IMR-90 (cell line): ENCODE results near the gene BPIFB2. TPM values are rescaled to one million over a fixed set of nuclear protein-coding genes. Genes with fewer than 3 reads are reported as not detected.

Experiments used
- ATAC-seq: fragments of 200-7000 bp; cut with Tn5 transposase; 2 replicates; pipeline ENCODE4 v1.9.1; 2020; ENCODE audit warnings: low read depth, mild to moderate bottlenecking, moderate library complexity
- BruUV-seq: library from RNA; stranded (reverse); fragments of 400-500 nt; replicated peaks from 2 replicates; lab custom pipeline; 2021; lab: Mats Ljungman, UMichigan
- CTCF ChIA-PET: fragments of 300-600 bp; formaldehyde crosslinking; extraction: SDS; loops from one replicate; lab custom pipeline; 2021; ENCODE audit warnings: antibody characterized with exemption; lab: Yijun Ruan, JAX
- POLR2A ChIA-PET: fragments of 300-600 bp; sonication (Branson Sonifier 250); formaldehyde crosslinking; loops from one replicate; lab custom pipeline; 2022; ENCODE audit warnings: antibody characterized with exemption; ENCODE audit not compliant: unreplicated experiment; lab: Charles Lee
- DNase-seq: peaks from one replicate; pipeline ENCODE4 v3.0.0; 2013
- H2AFZ ChIP-seq: replicated peaks from 2 replicates; pipeline ENCODE3; 2013; ENCODE audit warnings: low read length, mild to moderate bottlenecking; ENCODE audit not compliant: poor library complexity
- H2AK5ac ChIP-seq: 2 replicates; pipeline ENCODE4 v1.6.1; 2013; ENCODE audit warnings: low read depth, low read length, inconsistent platforms
- H2AK9ac ChIP-seq: replicated peaks from 2 replicates; pipeline ENCODE3; 2013; ENCODE audit warnings: mild to moderate bottlenecking, low read depth, low read length, moderate library complexity; ENCODE audit not compliant: poor library complexity
- H2BK120ac ChIP-seq: 2 replicates; pipeline ENCODE4 v1.6.1; 2013; ENCODE audit warnings: low read depth, low read length, inconsistent platforms
- H2BK15ac ChIP-seq: 3 replicates; pipeline ENCODE4 v1.6.1; 2013; ENCODE audit warnings: low read depth, low read length, inconsistent platforms
- H2BK20ac ChIP-seq: 2 replicates; pipeline ENCODE4 v1.6.1; 2013; ENCODE audit warnings: low read depth, mild to moderate bottlenecking, inconsistent platforms, low read length, moderate library complexity
- H2BK5ac ChIP-seq: 2 replicates; pipeline ENCODE4 v1.6.1; 2013; ENCODE audit warnings: mild to moderate bottlenecking, low read depth, low read length, inconsistent platforms; ENCODE audit not compliant: poor library complexity, severe bottlenecking
- H3K14ac ChIP-seq: replicated peaks from 2 replicates; pipeline ENCODE4 v1.6.1; 2013; ENCODE audit warnings: low read depth, low read length, inconsistent platforms
- H3K18ac ChIP-seq: 2 replicates; pipeline ENCODE4 v1.6.1; 2013; ENCODE audit warnings: low read depth, low read length, control low read depth
- H3K23ac ChIP-seq: 2 replicates; pipeline ENCODE4 v1.6.1; 2013; ENCODE audit warnings: low read depth, low read length, inconsistent platforms
- H3K27ac ChIP-seq: 2 replicates; pipeline ENCODE4 v1.5.1; 2013; ENCODE audit warnings: mild to moderate bottlenecking, control low read depth, low read length; ENCODE audit not compliant: insufficient read depth
- H3K27me3 ChIP-seq: 2 replicates; pipeline ENCODE4 v1.6.1; 2013; ENCODE audit warnings: low read length; ENCODE audit not compliant: control insufficient read depth, insufficient read depth
- H3K36me3 ChIP-seq: 2 replicates; pipeline ENCODE4 v1.6.1; 2013; ENCODE audit warnings: low read length, mixed read lengths; ENCODE audit not compliant: control insufficient read depth, insufficient read depth
- H3K4ac ChIP-seq: 2 replicates; pipeline ENCODE4 v1.6.1; 2013; ENCODE audit warnings: low read depth, low read length, inconsistent platforms
- H3K4me1 ChIP-seq: 2 replicates; pipeline ENCODE4 v1.6.1; 2013; ENCODE audit warnings: low read length, mixed read lengths; ENCODE audit not compliant: control insufficient read depth, insufficient read depth
- H3K4me2 ChIP-seq: 2 replicates; pipeline ENCODE4 v1.6.1; 2013; ENCODE audit warnings: low read depth, mild to moderate bottlenecking, control low read depth, low read length, moderate library complexity
- H3K4me3 ChIP-seq: 2 replicates; pipeline ENCODE4 v1.5.1; 2013; ENCODE audit warnings: low read depth, mild to moderate bottlenecking, control low read depth, low read length, moderate library complexity; ENCODE audit not compliant: insufficient read depth
- H3K56ac ChIP-seq: 2 replicates; pipeline ENCODE4 v1.6.1; 2013; ENCODE audit warnings: low read length, inconsistent platforms; ENCODE audit not compliant: insufficient read depth; ENCODE audit errors: extremely low read depth
- H3K79me1 ChIP-seq, 2 experiments: 2 replicates each; pipeline ENCODE4 v1.6.1; 2013; ENCODE audit warnings: low read length in 2 of 2, inconsistent platforms in 1 of 2, low read depth in 1 of 2
- H3K9ac ChIP-seq: 2 replicates; pipeline ENCODE4 v1.6.1; 2013; ENCODE audit warnings: low read depth, low read length, control low read depth
- H3K9me1 ChIP-seq: 2 replicates; pipeline ENCODE4 v1.6.1; 2013; ENCODE audit warnings: low read length, inconsistent platforms; ENCODE audit not compliant: insufficient read depth
- H3K9me3 ChIP-seq: 2 replicates; pipeline ENCODE4 v1.6.1; 2013; ENCODE audit warnings: low read length; ENCODE audit not compliant: control insufficient read depth, insufficient read depth
- H4K20me1 ChIP-seq: 2 replicates; pipeline ENCODE4 v1.6.1; 2013; ENCODE audit warnings: low read length, inconsistent platforms; ENCODE audit not compliant: insufficient read depth
- H4K5ac ChIP-seq: 2 replicates; pipeline ENCODE4 v1.6.1; 2013; ENCODE audit warnings: mild to moderate bottlenecking, low read depth, low read length, control low read depth
- H4K8ac ChIP-seq, 2 experiments: 2 replicates each; pipeline ENCODE4 v1.6.1; 2013; ENCODE audit warnings: low read depth in 2 of 2, low read length in 2 of 2, control low read depth in 1 of 2, inconsistent platforms in 1 of 2
- H4K91ac ChIP-seq: 2 replicates; pipeline ENCODE4 v1.6.1; 2013; ENCODE audit warnings: low read depth, low read length, inconsistent platforms; ENCODE audit not compliant: insufficient read depth
- BHLHE40 ChIP-seq: fragments of 150-350 bp; IDR thresholded peaks from 2 replicates; pipeline ENCODE4 v1.6.1; 2016; ENCODE audit warnings: mild to moderate bottlenecking, low read depth, low read length
- CHD1 ChIP-seq: IDR thresholded peaks from 2 replicates; pipeline ENCODE4 v1.6.1; 2012; ENCODE audit warnings: low read depth, low read length, improper control_type of control experiment
- MAZ ChIP-seq: IDR thresholded peaks from 2 replicates; pipeline ENCODE4 v1.6.1; 2012; ENCODE audit warnings: low read depth, mild to moderate bottlenecking, low read length, improper control_type of control experiment, moderate library complexity, borderline replicate concordance
- POLR2A ChIP-seq: IDR thresholded peaks from 2 replicates; pipeline ENCODE4 v1.6.1; 2012; ENCODE audit warnings: mild to moderate bottlenecking, low read depth, low read length
- RAD21 ChIP-seq: IDR thresholded peaks from 2 replicates; pipeline ENCODE4 v1.6.1; 2012; ENCODE audit warnings: low read length, improper control_type of control experiment
- RFX5 ChIP-seq: IDR thresholded peaks from 2 replicates; pipeline ENCODE4 v1.8.0; 2012; ENCODE audit warnings: low read depth, mild to moderate bottlenecking, low read length, moderate library complexity
- SMC3 ChIP-seq: fragments of 150-350 bp; IDR thresholded peaks from 2 replicates; pipeline ENCODE4 v1.6.1; 2016; ENCODE audit warnings: low read depth, mild to moderate bottlenecking, antibody characterized with exemption, low read length, moderate library complexity
- WGBS, 2 experiments: methylation state at CpG; one replicate each; pipeline versions ENCODE4 v1.1.5 to v1.1.7; 2013; ENCODE audit warnings: missing lambda C conversion rate in 2 of 2; ENCODE audit not compliant: insufficient read length in 1 of 2; ENCODE audit errors: extremely low coverage in 2 of 2; 5-methylcytosine and 5-hydroxymethylcytosine counted together
- dilution Hi-C: fragments of 300-500 bp; cut with HindIII; formaldehyde crosslinking; loops from one replicate; pipeline ENCODE4 v1.14.3; 2018; ENCODE audit warnings: low sequenced_read_pairs; ENCODE audit not compliant: unreplicated experiment
- in situ Hi-C: fragments of 300-500 bp; cut with MboI; formaldehyde crosslinking; loops from 3 replicates; pipeline ENCODE4 v1.14.3; 2019; ENCODE audit warnings: low sequenced_read_pairs, inconsistent platforms, mixed read lengths
- intact Hi-C: fragments of 100-400 bp; cut with micrococcal nuclease; formaldehyde crosslinking; loops from 2 replicates; pipeline ENCODE4 v1.10.0; 2022
- polyA plus RNA-seq, 3 experiments: library from polyadenylated mRNA; depleted of rRNA; stranded (reverse); fragments of >200 nt; gene quantifications; 2 replicates each; pipeline ENCODE4 v1.2.3, GENCODE V29; 2012; ENCODE audit warnings: low replicate concordance in 1 of 3
- total RNA-seq: library from RNA; depleted of rRNA; stranded (reverse); fragments of >200 nt; gene quantifications from 2 replicates; pipeline ENCODE4 v1.2.3, GENCODE V29; 2012
- TF ChIP-seq, protein P1 (sequence below): fragments of 150-350 bp; IDR thresholded peaks from 2 replicates; pipeline ENCODE4 v1.6.1; 2017; ENCODE audit warnings: mild to moderate bottlenecking, antibody characterized with exemption, low read length, low read depth

The BPIFB2 gene
- total and polyA plus RNA-seq, 2 of the 4 experiments (the other 2 are of a cell fraction) = not detected

DNA sequence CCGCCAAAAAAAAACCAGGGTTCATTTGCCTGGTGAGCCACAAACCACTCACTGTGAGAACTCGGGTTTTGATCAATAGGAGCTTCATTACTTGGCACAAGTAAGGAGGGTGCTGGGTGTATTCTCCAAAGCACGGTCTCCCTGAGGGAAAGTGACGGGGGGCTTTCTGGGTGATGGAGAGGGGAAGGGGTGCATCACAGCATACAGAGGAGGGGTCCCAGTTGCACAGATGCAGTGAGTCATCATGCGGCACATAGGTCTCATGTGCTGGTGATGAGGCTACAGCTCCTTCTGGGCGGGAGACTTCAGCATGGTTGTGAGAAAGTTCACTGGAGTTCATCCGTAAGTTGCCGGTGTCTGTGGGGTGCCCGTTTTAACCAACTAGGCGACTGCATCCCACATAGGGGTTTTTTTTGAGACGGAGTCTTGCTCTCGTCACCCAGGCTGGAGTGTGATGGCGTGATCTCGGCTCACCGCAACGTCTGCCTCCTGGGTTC lies 39.5 kb upstream of the BPIFB2 start:
- Histone ChIP-seq H4K5ac (no peak overlapping the region), H2BK15ac (no peak overlapping the region), H4K20me1 (no peaks in the 10 kb centered on the region), H3K4me3 (no peak overlapping the region), H2AK9ac (no peak overlapping the region), H2BK120ac (no peak overlapping the region), H3K23ac (no peak overlapping the region), H3K4ac (no peak overlapping the region), H3K9me3 (no peaks in the 10 kb centered on the region), H3K9me1 (no peaks in the 10 kb centered on the region), H4K91ac (no peak overlapping the region), H3K27me3 (peaks cover 14% of the 10 kb centered on the region), H3K36me3 (no peaks in the 10 kb centered on the region), H2BK5ac (no peak overlapping the region), H3K79me1 (no peaks in the 10 kb centered on the region), H3K18ac (no peak overlapping the region), H3K9ac (no peak overlapping the region), H2AFZ (no peak overlapping the region), H3K56ac (no peak overlapping the region), H3K14ac (no peak overlapping the region), H4K8ac (no peak overlapping the region), H3K4me1 (no peaks in the 10 kb centered on the region), H2BK20ac (no peak overlapping the region), H2AK5ac (no peak overlapping the region), H3K27ac (no peak overlapping the region), H3K4me2 (no peak overlapping the region)
- DNase-seq (no peak), ATAC-seq (no peak)
- no TSS peak for BruUV-seq
- intact Hi-C loops = no loop called here
- TF ChIP-seq, protein P1, sequence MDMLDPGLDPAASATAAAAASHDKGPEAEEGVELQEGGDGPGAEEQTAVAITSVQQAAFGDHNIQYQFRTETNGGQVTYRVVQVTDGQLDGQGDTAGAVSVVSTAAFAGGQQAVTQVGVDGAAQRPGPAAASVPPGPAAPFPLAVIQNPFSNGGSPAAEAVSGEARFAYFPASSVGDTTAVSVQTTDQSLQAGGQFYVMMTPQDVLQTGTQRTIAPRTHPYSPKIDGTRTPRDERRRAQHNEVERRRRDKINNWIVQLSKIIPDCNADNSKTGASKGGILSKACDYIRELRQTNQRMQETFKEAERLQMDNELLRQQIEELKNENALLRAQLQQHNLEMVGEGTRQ = no peak
- TF ChIP-seq SMC3 = no peak
- no peak for TF ChIP-seq BHLHE40
- TF ChIP-seq RFX5 = no peak
- no peak for TF ChIP-seq POLR2A
- TF ChIP-seq MAZ = no peak
- no peak for TF ChIP-seq CHD1
- no peak for TF ChIP-seq RAD21
- CTCF ChIA-PET = no interaction called here
- dilution Hi-C loops = no loop called here
- POLR2A ChIA-PET = no interaction called here
- in situ Hi-C loops = no loop called here
- WGBS, 2 experiments = 71% methylated on average over 2 of the region's 16 CpGs; no CpG with 5 or more reads in 1 of the 2 experiments
